NCI-H1436 (cell line): ENCODE data around the gene SHROOM3.

Source experiments
- DNase-seq: peaks from one replicate; lab custom pipeline; 2025; lab: John Stamatoyannopoulos, UW

The SHROOM3 gene

GRCh38 chr4:76663824-76664223 lies 228.8 kb downstream of the SHROOM3 start:
- DNase-seq, result no peak

- no peak for DNase-seq
Observed at GRCh38 chr4:76665153-76665552, 230.1 kb downstream of the SHROOM3 start.

GRCh38 chr4:76665721-76666120 lies 230.7 kb downstream of the SHROOM3 start:
- no peak for DNase-seq

DNA sequence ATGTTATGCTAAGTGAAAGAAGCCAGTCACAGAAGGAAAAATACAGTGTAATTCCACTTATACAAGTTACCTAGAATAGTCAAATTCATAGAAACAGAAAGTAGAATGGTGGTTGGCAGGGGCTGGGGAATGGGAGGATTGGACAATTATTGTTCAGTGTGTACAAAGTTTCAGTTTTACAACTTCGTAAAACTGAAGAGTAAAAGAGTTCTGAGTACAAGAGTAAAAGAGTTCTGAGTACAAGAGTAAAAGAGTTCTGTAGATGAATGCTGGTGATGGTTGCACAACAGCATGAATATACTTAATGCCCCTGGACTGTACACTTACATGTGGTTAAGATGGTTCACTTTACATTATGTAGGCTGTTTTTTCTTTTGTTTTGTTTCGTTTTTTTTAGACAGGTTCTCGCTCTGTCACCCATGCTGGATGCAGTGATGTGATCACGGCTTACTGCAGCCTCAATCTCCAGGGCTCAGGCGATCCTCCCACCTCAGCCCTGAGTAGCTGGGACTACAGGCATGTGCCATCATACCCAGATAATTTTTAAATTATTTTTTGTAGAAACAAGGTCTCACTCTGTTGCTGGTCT lies 232.0 kb downstream of the SHROOM3 start:
- DNase-seq, result no peak

- no peak for DNase-seq
Observed at GRCh38 chr4:76670631-76671030, 235.6 kb downstream of the SHROOM3 start.

- DNase-seq, result no peak
Observed at GRCh38 chr4:76673362-76673761, 238.3 kb downstream of the SHROOM3 start.

GRCh38 chr4:76674983-76675382 lies 240.0 kb downstream of the SHROOM3 start:
- no peak for DNase-seq

GRCh38 chr4:76677571-76678326 lies 242.7 kb downstream of the SHROOM3 start:
- DNase-seq, result no peak

- DNase-seq, result no peak
Observed at GRCh38 chr4:76679691-76680090, 244.7 kb downstream of the SHROOM3 start.

DNA sequence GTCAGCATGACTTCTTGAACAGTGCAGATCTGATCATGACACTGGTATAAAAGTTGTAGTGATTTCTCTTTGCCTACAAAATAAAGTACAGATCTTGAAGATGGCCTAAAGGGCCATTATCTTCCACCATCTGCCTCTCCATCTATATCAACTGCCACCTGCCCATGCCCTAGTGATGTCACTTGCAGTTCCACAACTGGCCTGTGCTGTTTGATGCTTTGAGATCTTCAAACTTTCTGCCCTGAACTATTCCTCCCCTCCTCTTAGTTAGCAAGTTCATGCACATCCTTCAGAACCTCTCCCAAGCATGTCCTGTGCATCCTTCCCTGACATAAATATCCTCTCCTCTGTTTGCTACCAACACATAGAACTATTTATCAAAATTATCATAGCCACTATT lies 245.9 kb downstream of the SHROOM3 start:
- DNase-seq, result no peak

- no peak for DNase-seq
Observed at GRCh38 chr4:76681996-76682395, 247.0 kb downstream of the SHROOM3 start.

- no peak for DNase-seq
Observed at GRCh38 chr4:76683144-76683543, 248.1 kb downstream of the SHROOM3 start.

DNA sequence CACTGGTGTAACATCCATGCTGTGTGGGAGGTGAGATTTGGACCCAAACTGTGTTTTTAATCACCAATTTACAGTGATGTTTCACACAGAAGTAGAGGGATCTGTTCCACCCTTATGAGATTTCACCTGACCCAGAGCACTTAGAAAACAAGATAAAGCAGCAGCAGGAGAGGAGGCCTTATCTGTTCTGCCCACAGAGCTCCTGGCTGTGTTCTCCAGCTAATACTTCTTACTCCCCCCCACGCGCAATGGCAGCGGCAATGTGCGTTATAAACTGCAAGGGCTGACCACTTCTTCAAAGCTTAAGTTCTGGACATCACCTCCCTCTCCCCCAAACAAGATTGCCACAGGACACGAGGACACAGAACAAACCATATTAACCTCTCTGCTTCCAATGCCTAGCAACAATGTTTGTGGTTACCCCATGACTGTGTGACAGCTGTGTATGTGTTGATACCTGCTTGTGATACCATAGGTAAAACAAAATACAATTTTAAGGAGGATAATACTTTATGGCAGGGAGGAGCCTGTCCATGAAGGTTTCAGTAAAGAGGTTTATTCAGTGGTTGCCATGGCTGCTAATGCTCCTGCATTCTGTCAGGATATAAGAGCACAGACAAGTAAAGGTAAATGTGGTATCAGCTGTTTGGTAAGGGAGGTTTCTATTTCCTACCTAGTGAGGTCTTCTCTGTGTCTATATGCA lies 252.9 kb downstream of the SHROOM3 start:
- peak; percentile 25 for DNase-seq

DNA sequence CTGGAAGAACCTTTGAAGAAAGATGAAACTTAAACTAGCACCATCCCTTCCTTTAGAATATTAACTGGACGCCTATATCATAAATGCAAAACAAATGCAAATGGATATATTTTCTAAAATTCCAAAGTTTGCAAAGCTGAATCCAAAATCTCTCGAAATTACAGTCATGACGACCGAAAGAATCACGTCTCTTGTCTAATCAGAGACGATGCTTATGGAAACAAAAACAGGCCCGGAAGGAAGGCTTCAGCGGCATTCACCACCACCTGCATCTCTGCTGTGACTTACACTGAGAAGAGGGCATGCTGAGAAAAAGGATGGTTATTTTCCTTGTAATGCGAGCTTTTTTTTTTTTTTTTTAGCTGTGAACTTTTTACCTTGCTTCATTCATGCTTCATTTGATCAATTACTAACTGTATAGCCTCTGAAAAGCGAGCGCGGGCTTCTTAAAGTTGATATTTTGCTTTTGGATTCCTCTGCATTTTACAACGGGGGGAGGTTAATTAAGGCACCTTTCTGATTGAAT lies 253.7 kb downstream of the SHROOM3 start:
- peak; percentile 16 for DNase-seq

DNA sequence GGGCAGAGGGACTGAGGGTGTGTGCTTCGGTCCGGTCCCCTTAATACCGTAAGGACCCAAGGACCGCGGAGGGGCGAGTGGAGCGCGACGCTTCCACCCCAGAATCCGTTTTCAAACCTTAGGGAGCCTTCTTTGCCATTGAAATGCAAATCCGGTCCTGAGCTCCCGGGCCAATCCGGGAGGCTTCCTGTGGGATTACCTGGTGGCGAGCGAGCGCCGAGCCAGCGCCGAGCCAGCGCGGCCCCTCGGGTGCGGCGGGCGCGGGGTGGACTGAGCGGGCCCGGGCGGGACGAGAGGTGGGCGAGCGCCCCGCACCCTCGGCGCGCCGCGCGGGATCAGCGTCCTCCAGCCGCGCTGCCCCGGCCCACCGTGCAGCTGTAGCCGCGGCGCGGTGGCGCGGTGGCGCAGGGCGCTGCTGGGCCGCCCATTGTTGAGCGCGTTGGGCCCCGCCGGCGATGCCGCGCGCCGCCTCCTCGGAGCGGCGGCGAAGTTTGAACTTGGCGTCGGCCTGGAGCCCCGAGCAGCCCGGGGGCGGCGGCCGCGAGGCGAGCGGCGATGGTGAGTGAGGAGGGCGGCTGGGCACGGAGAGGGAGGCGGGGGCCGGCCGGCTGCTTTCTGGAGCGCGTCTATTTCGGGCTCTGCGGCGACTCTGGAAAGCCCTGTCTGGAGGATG lies 254.3 kb downstream of the SHROOM3 start:
- peak; percentile 38 for DNase-seq

DNA sequence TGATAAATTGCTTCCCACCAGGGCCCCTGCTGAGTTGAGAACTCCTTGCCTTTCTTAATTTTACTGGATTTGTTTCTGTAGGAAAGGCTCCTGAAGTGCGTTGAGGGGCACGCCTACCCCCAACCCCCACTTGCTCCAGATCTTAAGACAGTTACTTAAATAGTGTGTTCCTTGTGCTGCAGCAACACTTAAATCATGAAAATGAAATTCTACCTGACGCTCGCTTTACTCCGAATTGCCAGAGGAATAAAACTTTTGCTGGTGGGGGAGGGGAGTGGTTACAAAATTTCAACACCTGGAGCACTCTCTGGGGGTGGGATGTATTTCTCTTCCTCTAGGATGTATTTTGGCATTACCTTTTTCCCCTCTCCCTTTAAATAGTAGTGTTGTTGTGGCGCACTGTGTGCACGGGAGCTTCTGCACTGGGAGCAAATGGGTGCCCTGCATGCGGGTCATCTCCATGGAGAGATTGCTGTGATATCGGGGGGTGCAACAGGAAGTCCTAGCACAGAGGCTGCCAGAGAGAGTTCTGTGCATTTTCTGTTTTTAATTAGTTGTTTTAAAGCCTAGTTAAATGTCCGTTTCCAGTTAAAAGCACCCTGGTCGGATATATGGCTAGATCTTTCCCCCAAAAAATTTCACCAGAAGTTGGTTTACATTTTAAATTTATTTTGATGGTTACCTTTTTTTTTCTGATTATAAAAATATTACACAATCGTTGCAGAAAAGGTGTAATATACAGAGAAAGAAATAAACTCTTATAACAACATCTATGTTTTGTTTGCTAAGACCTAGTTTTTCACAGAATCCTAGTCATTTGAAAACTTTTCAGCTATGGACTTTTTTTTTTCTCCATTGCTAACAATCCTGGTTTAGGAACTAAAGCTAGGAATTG lies 255.2 kb downstream of the SHROOM3 start:
- no peak for DNase-seq

GRCh38 chr4:76690906-76691275 lies 255.9 kb downstream of the SHROOM3 start:
- no peak for DNase-seq

- DNase-seq, result no peak
Observed at GRCh38 chr4:76691807-76692582, 257.0 kb downstream of the SHROOM3 start.

DNA sequence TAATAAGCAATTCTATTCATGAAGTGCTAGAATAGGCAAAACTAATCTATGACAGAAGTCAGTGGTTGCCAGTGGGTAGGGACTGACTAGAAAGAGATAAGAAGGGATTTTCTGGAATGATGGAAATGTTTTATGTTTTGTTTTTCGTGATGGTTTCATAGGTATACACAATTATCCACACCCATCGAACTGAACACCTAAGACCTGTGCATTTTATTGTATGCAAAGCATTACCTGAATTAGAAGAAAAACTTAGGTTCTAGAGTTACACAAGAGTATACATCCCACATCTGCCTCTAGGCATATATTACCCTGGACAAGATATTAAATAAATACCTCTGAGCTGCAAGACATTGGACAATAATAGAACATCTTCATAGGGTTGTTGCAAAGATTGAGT lies 257.7 kb downstream of the SHROOM3 start:
- no peak for DNase-seq

DNA sequence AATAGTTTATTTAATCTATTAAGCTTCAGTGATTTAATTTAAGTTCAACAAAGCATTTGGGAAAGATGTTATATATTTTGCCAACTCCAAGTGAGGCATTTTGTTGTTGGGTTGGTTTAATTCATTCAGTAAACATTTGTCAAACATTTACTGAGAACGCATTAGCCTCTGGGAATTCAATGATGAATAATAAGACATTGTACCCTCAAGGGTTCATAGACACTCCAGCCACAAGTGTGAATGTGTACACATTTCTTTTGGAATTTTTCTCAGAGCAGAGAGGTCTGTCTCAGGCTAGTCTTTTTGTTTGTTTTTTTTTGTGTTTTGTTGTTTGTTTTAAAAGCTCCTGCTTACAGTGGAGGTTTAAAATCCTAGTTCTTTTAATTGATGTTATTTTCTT lies 259.0 kb downstream of the SHROOM3 start:
- no peak for DNase-seq

DNA sequence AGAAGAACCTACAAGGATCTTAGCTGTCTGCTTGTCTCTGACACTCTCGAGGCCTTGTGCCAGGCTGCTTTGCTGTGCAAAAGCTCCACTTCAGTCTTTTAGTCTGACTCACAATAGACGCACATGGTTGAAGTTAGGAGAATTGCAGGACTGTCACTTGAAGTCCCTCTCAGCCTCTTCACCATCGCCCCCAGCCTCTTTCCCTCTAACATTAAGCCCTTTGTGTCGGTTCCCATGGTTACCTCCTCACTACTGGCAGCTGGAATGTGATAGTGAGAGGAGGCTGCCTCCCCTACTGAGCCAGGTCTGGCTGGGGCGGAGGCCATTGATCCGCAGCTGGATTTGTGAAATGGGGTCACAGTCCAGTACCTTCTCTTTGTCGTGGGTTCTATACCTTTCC lies 261.1 kb downstream of the SHROOM3 start:
- DNase-seq, result peak; percentile 57
